HCT116 (cell line): ENCODE results near the gene TMED7. TPM values are rescaled to one million over a fixed set of nuclear protein-coding genes. Genes with fewer than 3 reads are reported as not detected.

Experiments used
- ATAC-seq: fragments of 200-7000 bp; cut with Tn5 transposase; 2 replicates; pipeline ENCODE4 v1.9.1; 2020; ENCODE audit warnings: mild to moderate bottlenecking, moderate library complexity
- BruUV-seq: library from RNA; stranded (reverse); fragments of 400-500 nt; replicated peaks from 2 replicates; lab custom pipeline; 2021; lab: Mats Ljungman, UMichigan
- CTCF ChIA-PET: fragments of 300-600 bp; sonication (Branson Sonifier 250); formaldehyde crosslinking; loops from one replicate; lab custom pipeline; 2021; ENCODE audit warnings: antibody characterized with exemption; lab: Charles Lee
- POLR2A ChIA-PET: fragments of 300-600, 350-600 bp; sonication (Branson Sonifier 250); formaldehyde crosslinking; loops from one replicate; lab custom pipeline; 2021; ENCODE audit warnings: antibody characterized with exemption; lab: Charles Lee
- RAD21 ChIA-PET, 2 experiments: fragments of 300-600 bp; sonication (Branson Sonifier 250); formaldehyde crosslinking; loops; one replicate each; lab custom pipeline; 2023; ENCODE audit warnings: low total read pairs in 2 of 2; ENCODE audit not compliant: uncharacterized antibody in 2 of 2, unreplicated experiment in 2 of 2, low non-redundant PET in 1 of 2; lab: Charles Lee
- DNase-seq: peaks from one replicate; pipeline ENCODE4 v3.0.0-alpha.2; 2010; ENCODE audit warnings: low read depth, low spot score
- H2AFZ ChIP-seq: fragments of 200-600 bp; shearing (Covaris generic), sonication (generic); 2 replicates; pipeline ENCODE4 v1.6.1; 2017; ENCODE audit warnings: low read depth, mixed run types, mixed read lengths, antibody characterized with exemption, low read length; ENCODE audit not compliant: poor library complexity, severe bottlenecking
- H3K27ac ChIP-seq: 2 replicates; pipeline ENCODE4 v1.5.1; 2012; ENCODE audit warnings: low read depth, low read length
- H3K27me3 ChIP-seq: fragments of 200-600 bp; sonication (generic); 2 replicates; pipeline ENCODE4 v1.6.1; 2016; ENCODE audit warnings: mixed run types, low read length, mixed read lengths; ENCODE audit not compliant: insufficient read depth
- H3K36me3 ChIP-seq, 2 experiments: fragments of 200-500 bp in 1 of 2; fragments of 200-600 bp in 1 of 2; sonication (Bioruptor generic) in 1 of 2; sonication (generic) in 1 of 2; 2 replicates each; pipeline versions ENCODE4 v1.5.1 to v1.6.1; 2014 to 2016; ENCODE audit warnings: low read length in 2 of 2, inconsistent platforms in 1 of 2, mixed read lengths in 1 of 2, mixed run types in 1 of 2; ENCODE audit not compliant: insufficient read depth in 2 of 2, control insufficient read depth in 1 of 2
- H3K4me1 ChIP-seq, 2 experiments: fragments of 200-600 bp in 1 of 2; sonication (generic) in 1 of 2; 2 replicates each; pipeline versions ENCODE4 v1.5.1 to v1.6.1; 2012 to 2017; ENCODE audit warnings: low read length in 2 of 2, inconsistent platforms in 1 of 2, mild to moderate bottlenecking in 1 of 2, mixed read lengths in 1 of 2, mixed run types in 1 of 2, moderate library complexity in 1 of 2; ENCODE audit not compliant: insufficient read depth in 2 of 2, control insufficient read depth in 1 of 2
- H3K4me2 ChIP-seq: fragments of 200-600 bp; sonication (generic); 2 replicates; pipeline ENCODE4 v1.6.1; 2017; ENCODE audit warnings: mixed run types, low read length, mixed read lengths
- H3K4me3 ChIP-seq, 2 experiments: fragments of 200-600 bp in 1 of 2; sonication (generic) in 1 of 2; replicated peaks in 1 of 2; 2 replicates each; pipeline ENCODE4 v1.5.1; 2011 to 2016; ENCODE audit warnings: low read length in 2 of 2, control low read depth in 1 of 2, low read depth in 1 of 2, mild to moderate bottlenecking in 1 of 2, mixed read lengths in 1 of 2, mixed run types in 1 of 2
- H3K79me2 ChIP-seq: fragments of 200-600 bp; sonication (generic); 2 replicates; pipeline ENCODE4 v1.6.1; 2017; ENCODE audit warnings: mild to moderate bottlenecking, mixed run types, low read length, moderate library complexity, mixed read lengths; ENCODE audit not compliant: insufficient read depth
- H3K9ac ChIP-seq: fragments of 200-600 bp; sonication (generic); 2 replicates; pipeline ENCODE4 v1.6.1; 2016; ENCODE audit warnings: low read length, mixed read lengths
- H3K9me2 ChIP-seq: fragments of 200-600 bp; sonication (generic), shearing (Covaris generic); 2 replicates; pipeline ENCODE4 v1.6.1; 2017; ENCODE audit warnings: mixed run types, mild to moderate bottlenecking, moderate library complexity; ENCODE audit not compliant: insufficient read depth
- H3K9me3 ChIP-seq, 2 experiments: fragments of 200-500 bp in 1 of 2; fragments of 200-600 bp in 1 of 2; sonication (Bioruptor generic) in 1 of 2; sonication (generic) in 1 of 2; 2 replicates each; pipeline ENCODE4 v1.6.1; 2014 to 2017; ENCODE audit warnings: low read length in 2 of 2, mixed read lengths in 2 of 2, inconsistent platforms in 1 of 2, low read depth in 1 of 2, mild to moderate bottlenecking in 1 of 2, mixed run types in 1 of 2, moderate library complexity in 1 of 2; ENCODE audit not compliant: control insufficient read depth in 1 of 2, insufficient read depth in 1 of 2
- H4K20me1 ChIP-seq: fragments of 200-600 bp; sonication (generic), shearing (Covaris generic); 2 replicates; pipeline ENCODE4 v1.6.1; 2017; ENCODE audit warnings: mixed run types, mild to moderate bottlenecking, moderate library complexity; ENCODE audit not compliant: insufficient read depth
- CBX3 ChIP-seq: IDR thresholded peaks from 2 replicates; pipeline ENCODE4 v1.6.1; 2012; ENCODE audit warnings: low read depth
- ELF1 ChIP-seq: IDR thresholded peaks from 2 replicates; pipeline ENCODE4 v1.6.1; 2012; ENCODE audit warnings: low read depth, borderline replicate concordance
- FOSL1 ChIP-seq: IDR thresholded peaks from 2 replicates; pipeline ENCODE4 v1.6.1; 2012; ENCODE audit warnings: low read depth
- JUND ChIP-seq: IDR thresholded peaks from 2 replicates; pipeline ENCODE4 v1.6.1; 2012
- SIN3A ChIP-seq: IDR thresholded peaks from 2 replicates; pipeline ENCODE4 v1.6.1; 2012; ENCODE audit warnings: low read depth
- SP1 ChIP-seq: IDR thresholded peaks from 2 replicates; pipeline ENCODE4 v1.6.1; 2012; ENCODE audit warnings: low read depth
- YY1 ChIP-seq: IDR thresholded peaks from 2 replicates; pipeline ENCODE4 v1.6.1; 2011; ENCODE audit warnings: low read length, low read depth, moderate library complexity, mild to moderate bottlenecking; ENCODE audit not compliant: insufficient replicate concordance; ENCODE audit errors: extremely low read depth
- intact Hi-C: fragments of 100-400 bp; cut with micrococcal nuclease; formaldehyde crosslinking; loops from 2 replicates; pipeline ENCODE4 v1.10.0; 2022
- total RNA-seq: library from RNA; stranded (reverse); gene quantifications from one replicate; pipeline ENCODE4 v1.2.1, GENCODE V29; 2021; ENCODE audit not compliant: unreplicated experiment
- TF ChIP-seq, protein P1 (sequence below): IDR thresholded peaks from 2 replicates; pipeline ENCODE4 v1.6.1; 2012; ENCODE audit warnings: low read depth
- TF ChIP-seq, protein P2 (sequence below): IDR thresholded peaks from 2 replicates; pipeline ENCODE4 v1.6.1; 2011; ENCODE audit warnings: mild to moderate bottlenecking, low read length, moderate library complexity; ENCODE audit not compliant: insufficient replicate concordance; ENCODE audit errors: extremely low read depth

The TMED7 gene
- total RNA-seq, 1 experiment from 2014 or later, result 167 TPM

DNA sequence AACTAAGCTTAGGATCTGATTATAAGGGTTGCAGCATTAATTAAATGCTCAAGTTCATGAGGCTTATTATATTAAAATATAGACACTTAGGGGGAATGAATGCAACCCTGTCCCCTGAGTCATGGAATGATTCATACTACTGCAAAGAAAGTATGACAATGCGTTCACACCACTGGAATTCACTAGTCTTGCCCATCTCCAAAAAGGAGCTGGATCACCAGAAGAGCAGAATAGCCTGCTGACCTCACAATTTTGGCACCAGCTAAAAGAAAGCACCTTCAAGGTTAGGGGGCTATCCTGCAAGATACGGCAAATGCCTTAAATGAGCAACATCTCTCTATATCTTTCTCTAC, 32.0 kb upstream of the TMED7 start:
- H3K36me3 ChIP-seq, result no peaks in the 10 kb centered on the region
- ChIA-PET RAD21 (no interaction called here), POLR2A (no interaction called here), CTCF (no interaction called here)
- H3K4me1 ChIP-seq, result peaks cover 0 to 13% of the 10 kb centered on the region in 2 experiments; a peak in 2 of 4 replicates
- H3K79me2 ChIP-seq, result no peaks in the 10 kb centered on the region
- TF ChIP-seq FOSL1 (peak; percentile 84), SP1 (peak; percentile 18; the same call in 1 of the 2 replicates), SIN3A (no peak), JUND (peak; percentile 72), YY1 (no peak), CBX3 (0 out of 2 replicates have a peak, but pooled peaks have one; percentile 44), ELF1 (no peak)
- TF ChIP-seq, protein P1, sequence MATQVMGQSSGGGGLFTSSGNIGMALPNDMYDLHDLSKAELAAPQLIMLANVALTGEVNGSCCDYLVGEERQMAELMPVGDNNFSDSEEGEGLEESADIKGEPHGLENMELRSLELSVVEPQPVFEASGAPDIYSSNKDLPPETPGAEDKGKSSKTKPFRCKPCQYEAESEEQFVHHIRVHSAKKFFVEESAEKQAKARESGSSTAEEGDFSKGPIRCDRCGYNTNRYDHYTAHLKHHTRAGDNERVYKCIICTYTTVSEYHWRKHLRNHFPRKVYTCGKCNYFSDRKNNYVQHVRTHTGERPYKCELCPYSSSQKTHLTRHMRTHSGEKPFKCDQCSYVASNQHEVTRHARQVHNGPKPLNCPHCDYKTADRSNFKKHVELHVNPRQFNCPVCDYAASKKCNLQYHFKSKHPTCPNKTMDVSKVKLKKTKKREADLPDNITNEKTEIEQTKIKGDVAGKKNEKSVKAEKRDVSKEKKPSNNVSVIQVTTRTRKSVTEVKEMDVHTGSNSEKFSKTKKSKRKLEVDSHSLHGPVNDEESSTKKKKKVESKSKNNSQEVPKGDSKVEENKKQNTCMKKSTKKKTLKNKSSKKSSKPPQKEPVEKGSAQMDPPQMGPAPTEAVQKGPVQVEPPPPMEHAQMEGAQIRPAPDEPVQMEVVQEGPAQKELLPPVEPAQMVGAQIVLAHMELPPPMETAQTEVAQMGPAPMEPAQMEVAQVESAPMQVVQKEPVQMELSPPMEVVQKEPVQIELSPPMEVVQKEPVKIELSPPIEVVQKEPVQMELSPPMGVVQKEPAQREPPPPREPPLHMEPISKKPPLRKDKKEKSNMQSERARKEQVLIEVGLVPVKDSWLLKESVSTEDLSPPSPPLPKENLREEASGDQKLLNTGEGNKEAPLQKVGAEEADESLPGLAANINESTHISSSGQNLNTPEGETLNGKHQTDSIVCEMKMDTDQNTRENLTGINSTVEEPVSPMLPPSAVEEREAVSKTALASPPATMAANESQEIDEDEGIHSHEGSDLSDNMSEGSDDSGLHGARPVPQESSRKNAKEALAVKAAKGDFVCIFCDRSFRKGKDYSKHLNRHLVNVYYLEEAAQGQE, result no peak
- TF ChIP-seq, protein P2, sequence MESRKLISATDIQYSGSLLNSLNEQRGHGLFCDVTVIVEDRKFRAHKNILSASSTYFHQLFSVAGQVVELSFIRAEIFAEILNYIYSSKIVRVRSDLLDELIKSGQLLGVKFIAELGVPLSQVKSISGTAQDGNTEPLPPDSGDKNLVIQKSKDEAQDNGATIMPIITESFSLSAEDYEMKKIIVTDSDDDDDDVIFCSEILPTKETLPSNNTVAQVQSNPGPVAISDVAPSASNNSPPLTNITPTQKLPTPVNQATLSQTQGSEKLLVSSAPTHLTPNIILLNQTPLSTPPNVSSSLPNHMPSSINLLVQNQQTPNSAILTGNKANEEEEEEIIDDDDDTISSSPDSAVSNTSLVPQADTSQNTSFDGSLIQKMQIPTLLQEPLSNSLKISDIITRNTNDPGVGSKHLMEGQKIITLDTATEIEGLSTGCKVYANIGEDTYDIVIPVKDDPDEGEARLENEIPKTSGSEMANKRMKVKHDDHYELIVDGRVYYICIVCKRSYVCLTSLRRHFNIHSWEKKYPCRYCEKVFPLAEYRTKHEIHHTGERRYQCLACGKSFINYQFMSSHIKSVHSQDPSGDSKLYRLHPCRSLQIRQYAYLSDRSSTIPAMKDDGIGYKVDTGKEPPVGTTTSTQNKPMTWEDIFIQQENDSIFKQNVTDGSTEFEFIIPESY, result no peak
- H3K9me2 ChIP-seq, result no peaks in the 10 kb centered on the region
- intact Hi-C loops, result no loop called here
- no TSS peak for BruUV-seq
- no peaks in the 10 kb centered on the region for H3K27me3 ChIP-seq
- H3K9me3 ChIP-seq, result no peaks in the 10 kb centered on the region
- H3K4me2 ChIP-seq, result peak overlapping the region; percentile 47
- H3K9ac ChIP-seq, result no peak overlapping the region
- DNase-seq, result peak; percentile 22
- H3K27ac ChIP-seq, result no peak overlapping the region
- peak; percentile 91 for ATAC-seq
- H2AFZ ChIP-seq, result peak overlapping the region; percentile 40
- H4K20me1 ChIP-seq, result no peaks in the 10 kb centered on the region
- H3K4me3 ChIP-seq, result no peak overlapping the region
